ENCODE measurements around the gene HNRNPLL. TPM values are rescaled to one million over a fixed set of nuclear protein-coding genes. Genes with fewer than 3 reads are reported as not detected.

HNRNPLL gene
- total RNA-seq, 1 experiment from 2014 or later: 59.4 TPM

- intact Hi-C loops (cut with micrococcal nuclease; ENCODE audit: unreplicated experiment): loop anchor here (10.0 kb wide), 1 partner anchor 301 kb away; no protein-coding TSS in a partner anchor
- CTCF ChIA-PET: interaction anchor here (0.5 to 0.7 kb wide), 2 partner anchors 209 to 218 kb away, joined by 3 to 6 read pairs; no protein-coding TSS in a partner anchor
- DNase-seq: no peak
- no peaks in the 10 kb centered on the region for H3K36me3 ChIP-seq (ENCODE audit: control insufficient read depth, insufficient read depth, low read length)
- peaks cover 6% of the 10 kb centered on the region for H3K4me1 Mint-ChIP-seq (ENCODE audit: low read depth, unreplicated experiment)
- no TSS peak for BruUV-seq (replicated peaks)
- H3K27me3 Mint-ChIP-seq (ENCODE audit: insufficient read depth, unreplicated experiment): no peaks in the 10 kb centered on the region
- no peak overlapping the region for H3K4me3 ChIP-seq (ENCODE audit: low read depth, low read length)
- peaks cover 4% of the 10 kb centered on the region; the same call in 1 of the 2 replicates for H3K4me1 ChIP-seq
- H3K27me3 ChIP-seq (replicated peaks; ENCODE audit: control insufficient read depth, insufficient read depth, low read length): no peaks in the 10 kb centered on the region
- H3K9me3 Mint-ChIP-seq (ENCODE audit: unreplicated experiment): no peaks in the 10 kb centered on the region
- TF ChIP-seq CTCF (IDR thresholded peaks at IDR 0.05; ENCODE audit: insufficient read depth in 1 of 2, low read depth in 1 of 2, low read length in 1 of 2, severe bottlenecking in 1 of 2, unreplicated experiment in 1 of 2): no peak
- H3K4me3 Mint-ChIP-seq (ENCODE audit: unreplicated experiment): no peak overlapping the region
- no peaks in the 10 kb centered on the region for H3K36me3 Mint-ChIP-seq (ENCODE audit: insufficient read depth, unreplicated experiment)
- no peak overlapping the region for H3K27ac Mint-ChIP-seq (ENCODE audit: unreplicated experiment)
- POLR2A ChIA-PET: no interaction called here
- no peaks in the 10 kb centered on the region for H3K9me3 ChIP-seq
These were observed 68.8 kb downstream of the HNRNPLL start for GRCh38 chr2:38533757-38534545.

GRCh38 chr2:38533180-38533579, 69.5 kb downstream of the HNRNPLL start:
- POLR2A ChIA-PET: no interaction called here

GRCh38 chr2:38532366-38532765, 70.4 kb downstream of the HNRNPLL start:
- no peak for DNase-seq
- H3K27me3 ChIP-seq (replicated peaks; ENCODE audit: control insufficient read depth, insufficient read depth, low read length): no peaks in the 10 kb centered on the region
- BruUV-seq (replicated peaks): no TSS peak
- H3K9me3 ChIP-seq: no peaks in the 10 kb centered on the region
- H3K36me3 ChIP-seq (ENCODE audit: control insufficient read depth, insufficient read depth, low read length): no peaks in the 10 kb centered on the region
- intact Hi-C loops (cut with micrococcal nuclease; ENCODE audit: unreplicated experiment): loop anchor here (10.0 kb wide), 1 partner anchor 302 kb away; no protein-coding TSS in a partner anchor
- Mint-ChIP-seq H3K9me3 (ENCODE audit: unreplicated experiment) (no peaks in the 10 kb centered on the region), H3K4me3 (ENCODE audit: unreplicated experiment) (no peak overlapping the region), H3K27ac (ENCODE audit: unreplicated experiment) (no peak overlapping the region), H3K4me1 (ENCODE audit: low read depth, unreplicated experiment) (no peaks in the 10 kb centered on the region), H3K27me3 (ENCODE audit: insufficient read depth, unreplicated experiment) (no peaks in the 10 kb centered on the region), H3K36me3 (ENCODE audit: insufficient read depth, unreplicated experiment) (no peaks in the 10 kb centered on the region)
- CTCF ChIA-PET: interaction anchor here (0.7 kb wide), 1 partner anchor 410 kb away, joined by 5 read pairs; no protein-coding TSS in a partner anchor
- TF ChIP-seq CTCF (IDR thresholded peaks at IDR 0.05; ENCODE audit: insufficient read depth in 1 of 2, low read depth in 1 of 2, low read length in 1 of 2, severe bottlenecking in 1 of 2, unreplicated experiment in 1 of 2): no peak
- H3K4me1 ChIP-seq: no peaks in the 10 kb centered on the region
- POLR2A ChIA-PET: no interaction called here
- no peak overlapping the region for H3K4me3 ChIP-seq (ENCODE audit: low read depth, low read length)

More at GRCh38 chr2:38533180-38533579, 69.5 kb downstream of the HNRNPLL start:
- no peak overlapping the region for H3K4me3 Mint-ChIP-seq (ENCODE audit: unreplicated experiment)
- no peaks in the 10 kb centered on the region for H3K9me3 Mint-ChIP-seq (ENCODE audit: unreplicated experiment)
- no TSS peak for BruUV-seq (replicated peaks)
- no peaks in the 10 kb centered on the region for H3K27me3 Mint-ChIP-seq (ENCODE audit: insufficient read depth, unreplicated experiment)
- Histone ChIP-seq H3K4me1 (peaks cover 1% of the 10 kb centered on the region; the same call in 1 of the 2 replicates), H3K9me3 (no peaks in the 10 kb centered on the region), H3K4me3 (ENCODE audit: low read depth, low read length) (no peak overlapping the region), H3K27me3 (replicated peaks; ENCODE audit: control insufficient read depth, insufficient read depth, low read length) (no peaks in the 10 kb centered on the region), H3K36me3 (ENCODE audit: control insufficient read depth, insufficient read depth, low read length) (no peaks in the 10 kb centered on the region)
- H3K27ac Mint-ChIP-seq (ENCODE audit: unreplicated experiment): no peak overlapping the region
- TF ChIP-seq CTCF (IDR thresholded peaks at IDR 0.05; ENCODE audit: insufficient read depth in 1 of 2, low read depth in 1 of 2, low read length in 1 of 2, severe bottlenecking in 1 of 2, unreplicated experiment in 1 of 2): no peak
- no peaks in the 10 kb centered on the region for H3K36me3 Mint-ChIP-seq (ENCODE audit: insufficient read depth, unreplicated experiment)
- peaks cover 5% of the 10 kb centered on the region for H3K4me1 Mint-ChIP-seq (ENCODE audit: low read depth, unreplicated experiment)
- intact Hi-C loops (cut with micrococcal nuclease; ENCODE audit: unreplicated experiment): loop anchor here (10.0 kb wide), 1 partner anchor 302 kb away; no protein-coding TSS in a partner anchor
- DNase-seq: no peak
- CTCF ChIA-PET: interaction anchor here (0.5 to 0.7 kb wide), 2 partner anchors 208 to 218 kb away, joined by 3 to 6 read pairs; no protein-coding TSS in a partner anchor

Data from Caco-2 (cell line).